ENCODE measurements around the gene FAAP20. TPM values are rescaled to one million over a fixed set of nuclear protein-coding genes. Genes with fewer than 3 reads are reported as not detected.

FAAP20 gene
- total RNA-seq, 4 donors from 2014 or later: 19.4 to 84.5 (median 34.9) TPM

DNA sequence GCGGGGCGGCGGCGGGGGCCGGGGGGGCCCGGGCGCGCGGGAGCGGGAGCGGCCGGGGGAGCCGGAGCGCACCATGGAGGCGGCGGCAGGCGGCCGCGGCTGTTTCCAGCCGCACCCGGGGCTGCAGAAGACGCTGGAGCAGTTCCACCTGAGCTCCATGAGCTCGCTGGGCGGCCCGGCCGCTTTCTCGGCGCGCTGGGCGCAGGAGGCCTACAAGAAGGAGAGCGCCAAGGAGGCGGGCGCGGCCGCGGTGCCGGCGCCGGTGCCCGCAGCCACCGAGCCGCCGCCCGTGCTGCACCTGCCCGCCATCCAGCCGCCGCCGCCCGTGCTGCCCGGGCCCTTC lies 34.1 kb upstream of the FAAP20 start:
- in situ Hi-C loops (cut with MboI; ENCODE audit: low pct_ligation_motif_present in 1 of 4, low pct_unique_long_range_greater_than_20kb in 1 of 4, low sequenced_read_pairs in 3 of 4) (no loop called here), intact Hi-C loops (cut with DNase I; ENCODE audit: low total_unique reads) (no loop called here)
- no peak for DNase-seq
- no peaks in the 10 kb centered on the region for H3K9me3 ChIP-seq
- peak overlapping the region; percentile 44 to 74 (median 61) for H3K4me3 ChIP-seq
- 2% methylated on average over 27 of the region's 50 CpGs; no CpG with 5 or more reads in 1 of the 2 donors for WGBS, 2 donors (ENCODE audit: low coverage in 1 of 2)
- peaks cover 19 to 54% (median 50%) of the 10 kb centered on the region in 4 donors for H3K4me1 ChIP-seq
- H3K27me3 ChIP-seq: no peaks in the 10 kb centered on the region
- H3K36me3 ChIP-seq: no peaks in the 10 kb centered on the region
- TF ChIP-seq POLR2A (IDR thresholded peaks at IDR 0.05) (no peak), EP300 (IDR thresholded peaks at IDR 0.05; ENCODE audit: low read depth) (no peak), POLR2AphosphoS5 (IDR thresholded peaks at IDR 0.05) (no peak)
- TF ChIP-seq, protein P1, sequence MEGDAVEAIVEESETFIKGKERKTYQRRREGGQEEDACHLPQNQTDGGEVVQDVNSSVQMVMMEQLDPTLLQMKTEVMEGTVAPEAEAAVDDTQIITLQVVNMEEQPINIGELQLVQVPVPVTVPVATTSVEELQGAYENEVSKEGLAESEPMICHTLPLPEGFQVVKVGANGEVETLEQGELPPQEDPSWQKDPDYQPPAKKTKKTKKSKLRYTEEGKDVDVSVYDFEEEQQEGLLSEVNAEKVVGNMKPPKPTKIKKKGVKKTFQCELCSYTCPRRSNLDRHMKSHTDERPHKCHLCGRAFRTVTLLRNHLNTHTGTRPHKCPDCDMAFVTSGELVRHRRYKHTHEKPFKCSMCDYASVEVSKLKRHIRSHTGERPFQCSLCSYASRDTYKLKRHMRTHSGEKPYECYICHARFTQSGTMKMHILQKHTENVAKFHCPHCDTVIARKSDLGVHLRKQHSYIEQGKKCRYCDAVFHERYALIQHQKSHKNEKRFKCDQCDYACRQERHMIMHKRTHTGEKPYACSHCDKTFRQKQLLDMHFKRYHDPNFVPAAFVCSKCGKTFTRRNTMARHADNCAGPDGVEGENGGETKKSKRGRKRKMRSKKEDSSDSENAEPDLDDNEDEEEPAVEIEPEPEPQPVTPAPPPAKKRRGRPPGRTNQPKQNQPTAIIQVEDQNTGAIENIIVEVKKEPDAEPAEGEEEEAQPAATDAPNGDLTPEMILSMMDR (IDR thresholded peaks at IDR 0.05): no peak
- peak overlapping the region; percentile 82 to 90 (median 85) for H3K27ac ChIP-seq

DNA sequence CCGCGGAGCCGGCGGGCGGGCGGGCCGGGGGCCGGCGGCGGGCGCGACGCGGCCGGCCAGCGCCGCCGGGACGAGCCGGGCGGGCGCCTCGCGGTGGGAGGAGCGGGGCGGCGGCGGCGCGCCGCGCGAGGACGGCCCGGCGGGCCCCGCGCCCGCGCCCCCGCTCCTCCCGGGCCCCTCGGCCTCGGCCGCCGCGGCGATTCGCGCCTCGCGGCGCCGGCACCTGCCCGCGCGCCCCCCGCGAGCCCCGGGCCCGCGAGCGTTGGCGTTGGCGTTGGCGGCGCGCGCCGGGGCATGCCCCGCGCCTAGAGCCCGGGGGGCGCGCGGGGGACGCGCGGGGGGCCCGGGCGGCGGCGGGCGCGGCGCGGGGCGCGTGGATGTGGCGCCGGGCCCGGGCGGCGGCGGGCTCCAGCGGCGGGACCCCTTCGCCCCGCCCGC lies 33.6 kb upstream of the FAAP20 start, which contains the start of gene SKI:
Gene SKI (plus strand): TSS at position 163 of the 438 bp plus-strand sequence. CDS start 448 bp downstream, outside the sequence.
- Histone ChIP-seq H3K27ac (peak within 1 kb of the TSS; percentile 98 to 100 (median 100)), H3K9me3 (no peaks in the 10 kb centered on the region), H3K4me1 (peaks cover 15 to 49% (median 46%) of the 10 kb centered on the region in 4 donors), H3K27me3 (no peaks in the 10 kb centered on the region), H3K4me3 (peak within 1 kb of the TSS; percentile 86 to 97 (median 95)), H3K36me3 (no peaks in the 10 kb centered on the region)
- intact Hi-C loops (cut with DNase I; ENCODE audit: low total_unique reads) (no loop called here), in situ Hi-C loops (cut with MboI; ENCODE audit: low pct_ligation_motif_present in 1 of 4, low pct_unique_long_range_greater_than_20kb in 1 of 4, low sequenced_read_pairs in 3 of 4) (no loop called here)
- TF ChIP-seq POLR2AphosphoS5 (IDR thresholded peaks at IDR 0.05) (no peak), POLR2A (IDR thresholded peaks at IDR 0.05) (no peak), EP300 (IDR thresholded peaks at IDR 0.05; ENCODE audit: low read depth) (no peak)
- TF ChIP-seq, protein P1 (IDR thresholded peaks at IDR 0.05): no peak
- DNase-seq: no peak
- WGBS, 2 donors (ENCODE audit: low coverage in 1 of 2): 1% methylated on average over 17 of the region's 100 CpGs; no CpG with 5 or more reads in 1 of the 2 donors

DNA sequence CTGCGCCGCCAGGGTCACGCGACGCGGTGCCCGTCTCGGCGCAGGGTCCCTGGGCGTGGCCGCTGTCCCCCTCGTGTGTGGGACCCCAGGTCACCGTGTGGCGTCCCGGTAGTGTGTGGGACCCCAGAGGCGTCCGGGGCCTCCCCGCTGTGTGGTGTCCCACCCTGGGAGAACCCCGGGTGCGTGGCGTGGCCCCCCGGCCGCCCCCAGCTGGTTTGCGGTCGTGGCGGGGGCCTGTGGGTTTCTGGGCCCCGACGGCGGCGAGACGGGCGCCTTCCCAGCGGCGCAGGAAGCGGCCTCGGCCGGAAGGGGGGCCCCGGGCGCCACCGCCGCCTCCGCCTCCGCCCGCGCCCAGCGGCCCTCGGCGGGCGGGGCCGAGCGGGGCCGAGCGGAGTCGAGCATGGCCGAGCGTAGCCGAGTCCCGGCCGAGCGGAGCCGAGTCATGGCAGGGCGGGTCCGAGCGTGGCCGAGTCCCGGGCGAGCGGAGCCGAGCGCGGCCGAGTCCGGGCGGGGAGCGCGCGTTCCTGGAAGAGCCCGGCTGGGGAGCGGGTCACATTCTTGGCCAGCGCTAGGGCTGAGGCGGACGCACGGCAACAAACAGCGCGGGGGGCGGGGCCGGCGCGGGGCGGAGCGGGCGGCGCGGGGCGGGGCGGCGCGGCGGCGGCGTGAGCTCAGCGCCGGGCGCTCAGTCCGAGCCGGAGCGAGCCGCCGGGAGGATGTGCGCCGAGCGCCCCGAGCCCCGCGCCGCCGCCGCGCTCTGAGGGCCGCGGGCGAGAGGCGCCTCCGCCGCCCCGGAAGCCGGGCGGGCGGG lies 33.0 kb upstream of the FAAP20 start:
- peaks cover 8 to 43% (median 39%) of the 10 kb centered on the region in 4 donors for H3K4me1 ChIP-seq
- peak overlapping the region; percentile 98 to 100 (median 100) for H3K27ac ChIP-seq
- H3K27me3 ChIP-seq: no peaks in the 10 kb centered on the region
- H3K36me3 ChIP-seq: no peaks in the 10 kb centered on the region
- 0% methylated on average over 58 of the region's 129 CpGs; no CpG with 5 or more reads in 1 of the 2 donors for WGBS, 2 donors (ENCODE audit: low coverage in 1 of 2)
- H3K9me3 ChIP-seq: no peaks in the 10 kb centered on the region
- TF ChIP-seq POLR2AphosphoS5 (IDR thresholded peaks at IDR 0.05) (peak; percentile 42 to 76 (median 67)), POLR2A (IDR thresholded peaks at IDR 0.05) (peak; percentile 74), EP300 (IDR thresholded peaks at IDR 0.05; ENCODE audit: low read depth) (no peak)
- TF ChIP-seq, protein P1 (IDR thresholded peaks at IDR 0.05): no peak
- intact Hi-C loops (cut with DNase I; ENCODE audit: low total_unique reads) (no loop called here), in situ Hi-C loops (cut with MboI; ENCODE audit: low pct_ligation_motif_present in 1 of 4, low pct_unique_long_range_greater_than_20kb in 1 of 4, low sequenced_read_pairs in 3 of 4) (no loop called here)
- H3K4me3 ChIP-seq: peak overlapping the region; percentile 86 to 97 (median 95)
- DNase-seq: peak; percentile 97

DNA sequence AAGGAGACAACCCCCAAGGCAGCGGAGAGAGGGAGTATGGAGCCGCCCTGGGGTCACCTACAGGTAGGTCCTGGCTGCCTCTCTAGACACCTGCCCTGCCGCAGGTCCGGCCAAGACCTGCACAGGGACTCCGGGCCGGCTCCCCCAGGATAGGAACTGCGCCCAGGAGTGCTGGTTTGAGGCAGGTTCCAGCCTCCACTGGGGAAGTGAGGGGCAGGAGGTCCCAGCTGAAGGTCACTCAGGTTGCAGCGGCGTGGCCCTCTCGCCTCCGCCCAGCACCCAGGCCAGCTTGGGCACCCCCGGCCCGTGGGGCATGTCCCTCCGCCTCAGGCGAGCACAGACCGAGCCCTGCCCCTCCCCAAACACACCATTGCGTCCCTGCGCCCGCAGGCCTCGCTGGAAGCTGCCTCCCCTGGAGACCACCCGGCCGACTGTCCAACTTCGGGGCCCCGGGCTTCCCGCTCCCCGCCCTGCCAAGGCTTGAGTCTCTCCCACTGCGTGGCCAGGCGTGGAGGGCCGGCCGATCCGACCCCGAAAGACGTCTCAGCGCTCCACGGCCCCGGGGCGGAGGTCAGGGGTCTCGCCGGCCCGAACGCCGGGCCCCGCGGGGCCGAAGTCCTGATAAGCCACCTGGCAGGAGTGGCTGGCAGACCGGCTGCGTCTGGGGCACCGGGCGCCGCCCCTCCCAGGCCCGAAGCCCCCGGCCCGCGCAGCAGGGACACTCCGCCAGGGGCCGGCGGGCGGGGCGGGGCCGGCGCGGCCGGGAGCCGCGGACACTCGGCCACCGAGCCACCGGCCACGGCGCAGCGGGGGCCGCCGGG lies 32.2 kb upstream of the FAAP20 start:
- no peaks in the 10 kb centered on the region for H3K9me3 ChIP-seq
- DNase-seq: no peak
- no peaks in the 10 kb centered on the region for H3K36me3 ChIP-seq
- WGBS, 2 donors (ENCODE audit: low coverage in 1 of 2): 21% methylated on average over 47 of the region's 73 CpGs; no CpG with 5 or more reads in 1 of the 2 donors
- intact Hi-C loops (cut with DNase I; ENCODE audit: low total_unique reads) (no loop called here), in situ Hi-C loops (cut with MboI; ENCODE audit: low pct_ligation_motif_present in 1 of 4, low pct_unique_long_range_greater_than_20kb in 1 of 4, low sequenced_read_pairs in 3 of 4) (no loop called here)
- no peak for TF ChIP-seq POLR2AphosphoS5 (IDR thresholded peaks at IDR 0.05)
- TF ChIP-seq POLR2A (IDR thresholded peaks at IDR 0.05): no peak
- TF ChIP-seq EP300 (IDR thresholded peaks at IDR 0.05; ENCODE audit: low read depth): no peak
- H3K27me3 ChIP-seq: no peaks in the 10 kb centered on the region
- H3K27ac ChIP-seq: peak overlapping the region; percentile 98 to 100 (median 100)
- peaks cover 6 to 35% (median 31%) of the 10 kb centered on the region in 4 donors for H3K4me1 ChIP-seq
- H3K4me3 ChIP-seq: peak overlapping the region; percentile 86 to 97 (median 95)
